ENCODE data around the gene ARL4D. TPM values are rescaled to one million over a fixed set of nuclear protein-coding genes. Genes with fewer than 3 reads are reported as not detected.

The ARL4D gene
- total and polyA plus RNA-seq, 2 donors (not counting 1 experiment from before 2014, with no cell fraction given), result 11.3 to 14.5 TPM

- WGBS (ENCODE audit: insufficient coverage), result no CpG with 5 or more reads among the region's 5 CpGs
- intact Hi-C loops (cut with micrococcal nuclease), result no loop called here
Observed at GRCh38 chr17:43428524-43428923, 29.7 kb downstream of the ARL4D start.

More at GRCh38 chr17:43428524-43428923, 29.7 kb downstream of the ARL4D start:
- no peak for TF ChIP-seq EZH2 (IDR thresholded peaks at IDR 0.05; ENCODE audit: borderline replicate concordance, insufficient read depth, low read depth, low read length, poor library complexity, severe bottlenecking)
- no peak for TF ChIP-seq CTCF (IDR thresholded peaks at IDR 0.05)
- H3K27me3 ChIP-seq (replicated peaks in 1 of 4; ENCODE audit: control extremely low read depth in 1 of 4, control insufficient read depth in 3 of 4, insufficient read depth in 4 of 4, low read length in 3 of 4), result peaks cover 0 to 24% (median 4%) of the 10 kb centered on the region in 4 experiments
- no peak overlapping the region for H3K27ac ChIP-seq (ENCODE audit: low read length in 2 of 2)
- H2AFZ ChIP-seq (ENCODE audit: insufficient read depth, low read depth, low read length, poor library complexity, severe bottlenecking), result no peak overlapping the region
- H3K36me3 ChIP-seq (replicated peaks in 1 of 2; ENCODE audit: control extremely low read depth in 1 of 2, control insufficient read depth in 1 of 2, extremely low read depth in 1 of 2, insufficient read depth in 2 of 2, low read length in 1 of 2), result no peaks in the 10 kb centered on the region
- no peak overlapping the region for H3K4me3 Mint-ChIP-seq
- DNase-seq, result no peak
- no peak overlapping the region for H3K4me2 ChIP-seq (replicated peaks; ENCODE audit: low read depth, low read length, poor library complexity, severe bottlenecking)
- peaks cover 20% of the 10 kb centered on the region for H3K27me3 Mint-ChIP-seq
- H3K4me1 Mint-ChIP-seq, result peaks cover 3% of the 10 kb centered on the region
- H3K9me3 ChIP-seq (ENCODE audit: control extremely low read depth in 1 of 3, control insufficient read depth in 2 of 3, insufficient read depth in 1 of 3, low read length in 2 of 3), result no peaks in the 10 kb centered on the region
- H3K27ac Mint-ChIP-seq, result no peak overlapping the region
- no peaks in the 10 kb centered on the region for H3K9me3 Mint-ChIP-seq (ENCODE audit: insufficient read depth)
- H3K4me3 ChIP-seq (ENCODE audit: control extremely low read depth in 1 of 5, extremely low read depth in 1 of 5, insufficient read depth in 1 of 5, low read depth in 2 of 5, low read length in 4 of 5), result no peak overlapping the region
- no peak overlapping the region for H3K9ac ChIP-seq (ENCODE audit: low read length)
- ATAC-seq (ENCODE audit: low read depth), result no peak
- peaks cover 3% of the 10 kb centered on the region in 2 donors for H3K4me1 ChIP-seq (ENCODE audit: control insufficient read depth in 2 of 2, insufficient read depth in 2 of 2, low read length in 2 of 2)
- H3K79me2 ChIP-seq (ENCODE audit: control insufficient read depth, insufficient read depth, low read length), result no peaks in the 10 kb centered on the region
- ChIA-PET POLR2A (no interaction called here), CTCF (interaction anchor here (0.7 to 1.7 kb wide), 2 partner anchors 34 to 41 kb away, joined by 3 to 11 read pairs; no protein-coding TSS in a partner anchor)
- H4K20me1 ChIP-seq (ENCODE audit: control insufficient read depth, insufficient read depth, low read length, poor library complexity, severe bottlenecking), result no peaks in the 10 kb centered on the region
